Glomerular endothelial cell (primary cell): ENCODE measurements around the gene SRD5A1. TPM values are rescaled to one million over a fixed set of nuclear protein-coding genes. Genes with fewer than 3 reads are reported as not detected.
"Not testable (repeated sequence)": the region's sequence is repeated elsewhere in the genome, so short reads cannot be mapped to it uniquely, and the experiment has no call there.

Experiments
- DNase-seq: peaks from one replicate; pipeline ENCODE4 v3.0.0-alpha.2; 2011; ENCODE audit warnings: low read depth, low spot score; ENCODE audit errors: extremely low read depth
- total RNA-seq: library from RNA; depleted of rRNA; stranded (reverse); fragments of >200 nt; gene quantifications from 2 replicates; pipeline ENCODE4 v1.2.3, GENCODE V29; 2015

The SRD5A1 gene
- total RNA-seq, 1 donor from 2014 or later: 23.8 TPM

- DNase-seq: no peak
Observed at GRCh38 chr5:6642655-6643054, 9.4 kb downstream of the SRD5A1 start.

DNA sequence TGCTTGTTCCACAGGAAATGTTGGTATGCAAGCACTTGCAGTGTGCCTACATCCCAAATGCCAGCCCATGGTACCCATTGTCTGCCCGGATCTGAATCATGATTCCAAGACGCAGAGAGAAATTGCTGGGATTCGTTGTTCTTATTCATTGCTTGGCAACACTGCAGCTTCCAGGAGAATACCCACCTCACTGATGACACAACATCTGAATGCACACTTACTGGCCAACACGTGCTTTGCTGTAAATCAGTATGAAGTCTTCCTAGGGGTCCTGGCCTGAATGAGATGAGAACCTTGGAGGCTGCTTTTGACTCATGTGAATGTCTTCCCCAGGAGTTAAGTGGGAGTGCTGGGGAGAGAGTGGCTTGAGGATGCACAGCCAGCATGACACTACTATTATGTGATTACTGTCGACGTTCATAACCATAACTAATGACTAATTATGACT is 11.6 kb downstream of the SRD5A1 start:
- no peak for DNase-seq

- DNase-seq: not testable (repeated sequence)
Observed at GRCh38 chr5:6645571-6646362, 12.5 kb downstream of the SRD5A1 start.

GRCh38 chr5:6649186-6649585 is 15.9 kb downstream of the SRD5A1 start:
- DNase-seq: no peak

DNA sequence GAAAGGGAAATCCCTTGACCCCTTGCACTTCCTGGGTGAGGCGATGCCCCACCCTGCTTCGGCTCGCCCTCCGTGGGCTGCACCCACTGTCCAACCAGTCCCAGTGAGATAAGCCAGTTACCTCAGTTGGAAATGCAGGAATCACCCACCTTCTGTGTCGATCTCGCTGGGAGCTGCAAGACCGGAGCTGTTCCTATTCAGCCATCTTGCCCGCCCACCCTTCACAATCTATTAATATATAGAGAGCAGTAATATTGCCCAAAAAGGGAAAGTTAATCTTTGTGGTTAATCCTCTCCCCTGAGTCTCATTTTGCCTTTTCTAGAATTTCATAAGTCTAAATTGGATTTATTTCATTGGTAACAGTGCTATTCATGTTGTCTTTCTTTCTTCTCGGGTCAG is 16.4 kb downstream of the SRD5A1 start:
- DNase-seq: no peak

GRCh38 chr5:6652025-6652424 is 18.8 kb downstream of the SRD5A1 start:
- DNase-seq: no peak

DNA sequence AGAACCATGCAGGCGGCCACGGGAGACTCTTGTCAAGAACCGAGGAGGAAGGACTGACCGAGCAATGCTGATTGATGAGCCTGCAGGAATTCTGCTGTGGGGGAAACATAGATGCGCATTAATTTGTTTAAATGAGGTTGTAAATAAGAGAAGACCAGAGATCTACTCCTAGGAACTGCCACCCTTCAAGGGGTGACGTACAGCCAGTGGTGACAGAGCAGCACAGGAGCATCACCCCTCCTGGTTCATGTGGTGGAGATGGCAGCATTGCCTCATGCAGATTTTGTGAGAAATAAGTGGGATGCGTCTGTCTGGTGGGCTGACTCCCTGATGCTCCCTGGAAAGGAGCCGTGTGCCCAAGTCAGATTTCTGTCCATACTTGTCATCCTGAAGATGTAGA is 22.2 kb downstream of the SRD5A1 start:
- no peak for DNase-seq

DNA sequence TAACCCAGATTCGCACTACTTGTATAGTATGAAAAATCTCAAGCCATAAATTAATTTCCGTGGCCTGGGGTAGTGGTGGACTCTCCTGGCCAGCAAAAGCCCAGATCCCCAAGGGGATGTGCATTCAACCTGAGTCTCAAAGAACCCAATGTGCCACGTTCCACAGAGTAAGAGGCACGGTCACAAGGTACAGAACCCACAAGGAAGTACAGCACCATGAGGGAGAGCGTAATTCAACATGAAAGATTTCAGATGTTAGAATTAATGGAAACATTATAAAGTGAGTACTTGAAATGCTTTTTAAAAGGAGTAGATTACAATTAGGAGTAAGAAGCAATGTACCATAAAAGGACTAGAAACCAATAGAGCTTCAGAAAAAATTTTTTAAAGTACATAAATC is 23.4 kb downstream of the SRD5A1 start:
- no peak for DNase-seq

DNA sequence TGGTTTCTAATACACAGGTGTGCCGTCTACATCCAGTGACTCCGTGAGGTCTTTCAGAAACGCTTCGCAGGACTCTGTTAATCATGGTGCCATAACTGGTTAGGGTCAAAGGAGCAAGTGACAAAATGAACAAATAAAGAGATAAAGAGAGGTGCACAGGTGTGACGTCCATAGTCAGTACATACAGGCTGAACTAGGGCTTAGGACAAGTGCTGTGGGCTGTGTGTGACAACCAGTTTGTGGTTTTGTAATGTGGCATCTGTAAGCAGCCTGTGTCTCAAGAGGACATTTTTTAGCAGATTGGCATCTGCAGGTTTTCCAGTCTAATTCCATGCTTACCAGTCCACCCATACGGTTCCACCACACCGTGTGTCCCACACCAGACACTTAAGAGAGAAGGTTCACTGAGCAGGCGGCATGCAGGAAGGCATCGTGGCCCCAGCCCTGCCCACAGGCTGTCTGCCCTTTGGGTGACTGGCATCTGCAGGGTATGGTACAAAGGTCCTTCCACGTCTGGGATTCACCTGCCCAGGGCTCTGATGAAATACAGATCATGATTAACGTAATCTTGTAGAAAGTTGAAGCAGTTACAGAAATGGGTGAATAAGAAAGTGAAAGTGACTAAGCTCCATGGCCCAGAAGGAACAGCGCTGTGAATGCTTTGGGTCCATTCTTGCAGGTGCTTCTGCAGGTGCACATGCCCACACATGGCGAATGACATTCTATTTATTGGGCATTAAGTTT is 26.9 kb downstream of the SRD5A1 start:
- no peak for DNase-seq

DNA sequence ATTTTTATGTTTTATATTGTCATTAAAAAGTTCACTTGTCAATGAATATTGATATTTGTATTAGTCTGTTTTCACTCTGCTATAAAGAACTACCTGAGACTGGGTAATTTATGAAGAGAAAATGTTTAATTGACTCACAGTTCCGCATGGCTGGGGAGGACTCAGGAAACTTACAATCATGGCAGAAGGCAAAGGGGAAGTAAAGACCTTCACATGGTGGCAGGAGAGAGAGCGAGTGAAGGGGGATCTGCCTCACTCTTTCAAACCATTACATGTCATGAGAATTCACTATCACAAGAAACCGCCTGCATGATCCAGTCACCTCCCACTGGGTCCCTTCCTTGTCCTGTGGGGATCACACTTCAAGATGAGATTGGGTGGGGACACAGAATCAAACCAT is 27.4 kb downstream of the SRD5A1 start:
- DNase-seq: no peak

DNA sequence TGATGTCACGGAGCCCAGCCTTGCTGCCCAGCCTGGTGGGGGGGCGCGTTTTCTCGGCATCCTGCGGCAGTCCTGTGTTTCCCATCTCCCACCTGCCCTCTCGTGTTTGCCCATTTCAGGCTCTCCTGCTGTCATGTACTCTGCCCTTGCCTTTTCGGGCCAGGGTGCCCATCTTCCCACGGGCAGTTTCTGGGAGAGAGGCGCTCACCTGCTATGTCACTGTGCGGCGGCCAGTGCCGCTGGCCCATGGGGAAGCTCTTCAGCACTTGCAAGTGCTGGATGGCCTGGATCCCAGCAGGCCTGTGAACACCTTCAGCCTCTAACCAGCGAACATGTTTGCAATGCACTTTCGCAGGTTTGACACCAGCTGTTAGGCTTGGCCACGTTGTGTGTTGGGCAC is 33.5 kb downstream of the SRD5A1 start:
- DNase-seq: no peak

GRCh38 chr5:6667648-6668047 is 34.4 kb downstream of the SRD5A1 start:
- DNase-seq: no peak

DNA sequence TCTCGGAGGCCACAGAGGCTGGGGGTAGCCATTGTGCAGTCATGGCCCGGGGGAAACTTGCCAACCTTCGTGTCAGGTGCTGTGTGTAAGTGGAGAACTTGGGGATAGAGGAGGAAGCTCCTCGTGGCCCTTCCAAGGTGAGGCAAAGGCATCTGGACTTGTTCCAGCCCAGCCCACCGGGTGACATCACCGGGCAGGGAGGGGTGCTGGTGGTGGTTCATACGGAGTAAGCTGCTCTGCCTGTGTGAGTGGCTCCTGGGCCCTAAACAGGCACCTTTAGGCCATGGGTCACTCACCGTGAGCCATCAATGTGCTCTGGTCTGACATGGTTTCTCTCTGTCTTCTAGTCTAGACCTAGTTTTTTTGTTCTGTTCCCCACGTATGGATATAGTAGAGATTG is 35.5 kb downstream of the SRD5A1 start:
- DNase-seq: not testable (repeated sequence)

DNA sequence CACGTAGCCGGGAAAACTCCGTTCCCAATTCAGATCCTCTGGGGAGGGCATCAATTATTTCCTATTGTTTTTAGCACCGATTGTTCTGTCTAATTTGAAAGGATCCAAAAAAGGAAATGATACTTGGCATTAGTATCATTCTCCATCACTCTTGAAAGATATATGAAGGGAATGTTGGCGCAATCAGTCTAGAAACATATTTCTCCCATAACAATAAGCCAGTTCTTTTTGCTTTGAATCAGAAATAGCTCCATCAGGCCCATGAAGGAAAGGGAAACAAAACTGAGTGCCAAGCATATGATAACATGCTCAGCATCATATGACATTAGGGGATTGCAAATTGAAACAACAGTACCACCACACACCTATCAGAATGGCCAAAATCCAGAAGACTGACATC is 39.8 kb downstream of the SRD5A1 start:
- no peak for DNase-seq

- no peak for DNase-seq
Observed at GRCh38 chr5:6673963-6674362, 40.7 kb downstream of the SRD5A1 start.

DNA sequence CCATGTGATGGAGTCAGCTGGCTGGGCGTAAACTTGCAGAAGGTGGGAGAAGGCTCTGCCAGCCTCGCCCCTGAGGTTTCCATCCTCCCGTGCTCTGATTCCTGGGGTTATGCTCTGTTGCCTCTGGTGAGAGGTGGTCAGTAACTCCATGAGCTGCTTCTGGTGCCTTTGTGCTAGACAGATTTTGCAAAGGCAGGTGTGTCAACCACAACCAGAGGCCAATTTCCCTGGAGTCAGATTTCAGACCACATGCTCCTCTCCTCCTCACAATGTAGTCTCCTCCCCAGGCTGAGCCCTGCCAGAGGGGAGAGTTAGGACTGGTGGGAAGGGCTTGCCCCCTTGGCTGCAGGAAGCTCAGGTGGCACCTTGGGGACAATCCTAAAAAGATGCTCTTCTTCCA is 41.2 kb downstream of the SRD5A1 start:
- DNase-seq: no peak

- no peak for DNase-seq
Observed at GRCh38 chr5:6674886-6675285, 41.6 kb downstream of the SRD5A1 start.

- DNase-seq: no peak
Observed at GRCh38 chr5:6675784-6676491, 42.7 kb downstream of the SRD5A1 start.

GRCh38 chr5:6676702-6677101 is 43.5 kb downstream of the SRD5A1 start:
- DNase-seq: no peak

- DNase-seq: no peak
Observed at GRCh38 chr5:6678385-6678784, 45.1 kb downstream of the SRD5A1 start.

DNA sequence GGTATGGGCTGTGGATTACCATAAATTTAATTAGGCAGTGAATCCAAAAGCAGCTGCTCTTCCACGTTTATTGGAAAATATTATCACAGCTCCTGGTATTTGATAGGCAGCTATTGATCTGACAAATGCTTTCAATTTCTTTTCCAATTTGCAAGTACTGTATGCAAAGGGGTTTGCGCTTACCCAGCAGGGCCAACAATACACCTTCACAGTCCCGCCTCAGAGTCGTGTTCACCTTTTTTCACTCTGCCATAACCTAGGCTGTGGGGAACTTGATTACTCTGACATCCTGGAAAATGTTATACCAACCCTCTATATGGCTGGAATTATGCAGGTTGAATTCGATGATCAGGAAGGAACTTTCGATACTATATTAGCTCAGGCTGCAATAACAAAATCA is 47.7 kb downstream of the SRD5A1 start:
- no peak for DNase-seq

DNA sequence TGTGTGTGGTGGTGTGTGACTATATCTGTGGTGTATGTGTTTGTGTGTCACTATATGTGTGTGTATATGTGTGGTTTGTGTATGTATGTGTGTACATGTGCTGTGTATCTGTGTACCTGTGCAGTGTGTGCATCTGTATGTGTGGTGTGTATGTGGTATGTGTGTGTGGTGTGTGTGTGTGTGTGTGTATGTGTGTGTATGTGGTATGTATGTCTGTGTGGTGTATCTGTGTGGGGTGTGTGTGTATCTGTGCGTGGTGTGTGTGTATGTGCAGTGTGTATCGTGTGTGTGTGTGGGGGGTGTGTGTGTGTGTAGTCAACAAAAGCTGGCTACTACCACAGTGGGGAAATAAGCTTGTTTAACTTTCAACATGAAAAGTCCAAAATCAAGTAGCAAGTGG is 48.4 kb downstream of the SRD5A1 start:
- no peak for DNase-seq
